Right lung (tissue), 5 donors: ENCODE results near the gene FEM1C. TPM values are rescaled to one million over a fixed set of nuclear protein-coding genes. Genes with fewer than 3 reads are reported as not detected.
"Not testable (repeated sequence)": the region's sequence is repeated elsewhere in the genome, so short reads cannot be mapped to it uniquely, and the experiment has no call there.

Experiments
- DNase-seq, 2 donors: peaks; one replicate each; pipeline ENCODE4 v3.0.0-alpha.2; 2013
- polyA plus RNA-seq, 5 donors: library from polyadenylated mRNA; unstranded; fragments of 120-200 nt; gene quantifications; one replicate each; pipeline versions ENCODE4 v1.2.1 to v1.2.3, GENCODE V29; 2013; ENCODE audit warnings: inconsistent platforms in 1 of 5, low replicate concordance in 1 of 5; ENCODE audit not compliant: insufficient read length in 5 of 5, insufficient read depth in 1 of 5

The FEM1C gene
- polyA plus RNA-seq, 5 donors, result 16.5 to 27.4 (median 25.1) TPM

- not testable (repeated sequence) for DNase-seq
These were observed 65.3 kb downstream of the FEM1C start for GRCh38 chr5:115479166-115479873.

- no peak for DNase-seq
These were observed 66.3 kb downstream of the FEM1C start for GRCh38 chr5:115478281-115478680.

GRCh38 chr5:115477581-115477980 is 67.0 kb downstream of the FEM1C start:
- DNase-seq, result no peak

- DNase-seq, result no peak
These were observed 68.8 kb downstream of the FEM1C start for GRCh38 chr5:115475788-115476187.

GRCh38 chr5:115472271-115473025 is 72.1 kb downstream of the FEM1C start:
- peak; percentile 36 to 47 for DNase-seq

- peak; percentile 49 to 54 for DNase-seq
These were observed 73.1 kb downstream of the FEM1C start for GRCh38 chr5:115471345-115472063.

GRCh38 chr5:115470921-115471320 is 73.7 kb downstream of the FEM1C start:
- DNase-seq, result no peak

Other genes starting within 250 kb of the FEM1C start
- gene CCDC112, start 248.1 kb downstream of the FEM1C start, polyA plus RNA-seq, result 10 to 100 TPM; 12.5 to 19.9 (median 19.3) TPM
- gene TICAM2, start 57.7 kb upstream of the FEM1C start, polyA plus RNA-seq, result 1 to 10 TPM; 2.8 to 6.9 (median 6.5) TPM
- 10 to 100 TPM; 64.0 to 89.6 (median 78.7) TPM for gene TMED7, start 81.3 kb upstream of the FEM1C start, polyA plus RNA-seq